GM21717 (cell line): ENCODE data around the gene MED10.

ENCODE experiments used
- ATAC-seq: cut with Tn5 transposase; IDR thresholded peaks from one replicate; pipeline ENCODE4 v1.9.1; 2021; ENCODE audit warnings: mild to moderate bottlenecking, moderate library complexity; ENCODE audit not compliant: unreplicated experiment

The MED10 gene

GRCh38 chr5:6377905-6378765 lies at the start of gene MED10:
TSS of gene MED10 (minus strand) at chr5:6378547. CDS start at chr5:6378483, 64 bp downstream.
- peak; percentile 98 for ATAC-seq

- ATAC-seq: no peak
Observed at GRCh38 chr5:6427694-6428093, 49.3 kb upstream of the MED10 start.

GRCh38 chr5:6424700-6425099 lies 46.4 kb upstream of the MED10 start:
- ATAC-seq: no peak

GRCh38 chr5:6424110-6424659 lies 45.8 kb upstream of the MED10 start:
- no peak for ATAC-seq

- ATAC-seq: no peak
Observed at GRCh38 chr5:6423327-6424109, 45.2 kb upstream of the MED10 start.

- ATAC-seq: no peak
Observed at GRCh38 chr5:6419340-6419852, 41.0 kb upstream of the MED10 start.

GRCh38 chr5:6418679-6419276 lies 40.4 kb upstream of the MED10 start:
- ATAC-seq: no peak

- ATAC-seq: no peak
Observed at GRCh38 chr5:6417657-6418056, 39.3 kb upstream of the MED10 start.

- ATAC-seq: no peak
Observed at GRCh38 chr5:6412811-6413210, 34.5 kb upstream of the MED10 start.

- ATAC-seq: no peak
Observed at GRCh38 chr5:6411141-6411540, 32.8 kb upstream of the MED10 start.

- no peak for ATAC-seq
Observed at GRCh38 chr5:6410421-6410820, 32.1 kb upstream of the MED10 start.

- no peak for ATAC-seq
Observed at GRCh38 chr5:6408627-6409446, 30.5 kb upstream of the MED10 start.

GRCh38 chr5:6408260-6408596 lies 29.9 kb upstream of the MED10 start:
- ATAC-seq: no peak

- ATAC-seq: no peak
Observed at GRCh38 chr5:6407558-6408259, 29.4 kb upstream of the MED10 start.

- no peak for ATAC-seq
Observed at GRCh38 chr5:6405591-6405990, 27.2 kb upstream of the MED10 start.

- no peak for ATAC-seq
Observed at GRCh38 chr5:6404129-6404528, 25.8 kb upstream of the MED10 start.

- ATAC-seq: no peak
Observed at GRCh38 chr5:6403416-6403815, 25.1 kb upstream of the MED10 start.

- ATAC-seq: peak; percentile 69
Observed at GRCh38 chr5:6402939-6403338, 24.6 kb upstream of the MED10 start.

GRCh38 chr5:6401410-6401809 lies 23.1 kb upstream of the MED10 start:
- no peak for ATAC-seq
